ENCODE results near the gene FCER1G.

FCER1G gene

GRCh38 chr1:161192476-161193465, 22.3 kb upstream of the FCER1G start:
- peak; percentile 84 for DNase-seq (ENCODE audit: low read depth)
- TF ChIP-seq, protein P1, sequence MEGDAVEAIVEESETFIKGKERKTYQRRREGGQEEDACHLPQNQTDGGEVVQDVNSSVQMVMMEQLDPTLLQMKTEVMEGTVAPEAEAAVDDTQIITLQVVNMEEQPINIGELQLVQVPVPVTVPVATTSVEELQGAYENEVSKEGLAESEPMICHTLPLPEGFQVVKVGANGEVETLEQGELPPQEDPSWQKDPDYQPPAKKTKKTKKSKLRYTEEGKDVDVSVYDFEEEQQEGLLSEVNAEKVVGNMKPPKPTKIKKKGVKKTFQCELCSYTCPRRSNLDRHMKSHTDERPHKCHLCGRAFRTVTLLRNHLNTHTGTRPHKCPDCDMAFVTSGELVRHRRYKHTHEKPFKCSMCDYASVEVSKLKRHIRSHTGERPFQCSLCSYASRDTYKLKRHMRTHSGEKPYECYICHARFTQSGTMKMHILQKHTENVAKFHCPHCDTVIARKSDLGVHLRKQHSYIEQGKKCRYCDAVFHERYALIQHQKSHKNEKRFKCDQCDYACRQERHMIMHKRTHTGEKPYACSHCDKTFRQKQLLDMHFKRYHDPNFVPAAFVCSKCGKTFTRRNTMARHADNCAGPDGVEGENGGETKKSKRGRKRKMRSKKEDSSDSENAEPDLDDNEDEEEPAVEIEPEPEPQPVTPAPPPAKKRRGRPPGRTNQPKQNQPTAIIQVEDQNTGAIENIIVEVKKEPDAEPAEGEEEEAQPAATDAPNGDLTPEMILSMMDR (IDR thresholded peaks at IDR 0.05; ENCODE audit: low read length, missing control alignments) = peak; percentile 97
- H3K4me3 ChIP-seq (replicated peaks; ENCODE audit: low read depth, low read length) = no peak overlapping the region

- no peak for DNase-seq (ENCODE audit: low read depth)
- H3K4me3 ChIP-seq (replicated peaks; ENCODE audit: low read depth, low read length) = no peak overlapping the region
- TF ChIP-seq, protein P1 (IDR thresholded peaks at IDR 0.05; ENCODE audit: low read length, missing control alignments) = no peak
Measured at GRCh38 chr1:161193561-161194235, 21.4 kb upstream of the FCER1G start.

DNA sequence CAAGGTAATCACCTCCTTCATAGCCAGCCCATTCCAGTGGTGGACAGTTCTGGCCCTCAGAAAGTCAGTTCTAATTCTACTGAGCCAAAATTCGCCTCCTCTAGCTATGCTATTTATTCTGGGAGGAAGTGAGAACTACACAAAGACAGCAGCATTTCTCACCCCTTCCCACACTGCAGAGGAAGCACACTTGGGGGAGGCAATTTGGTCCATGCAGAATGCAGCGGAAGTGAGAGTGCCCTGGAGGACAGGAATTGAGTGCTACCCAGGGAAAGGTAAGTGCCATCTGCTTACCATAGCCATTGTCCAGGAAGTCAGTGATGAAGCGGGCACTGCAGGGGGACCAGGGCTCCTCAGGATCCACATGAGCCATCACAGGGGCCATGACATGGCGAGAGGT, 19.9 kb upstream of the FCER1G start:
- H3K4me3 ChIP-seq (replicated peaks; ENCODE audit: low read depth, low read length) = no peak overlapping the region
- no peak for DNase-seq (ENCODE audit: low read depth)
- TF ChIP-seq, protein P1 (IDR thresholded peaks at IDR 0.05; ENCODE audit: low read length, missing control alignments) = no peak

DNA sequence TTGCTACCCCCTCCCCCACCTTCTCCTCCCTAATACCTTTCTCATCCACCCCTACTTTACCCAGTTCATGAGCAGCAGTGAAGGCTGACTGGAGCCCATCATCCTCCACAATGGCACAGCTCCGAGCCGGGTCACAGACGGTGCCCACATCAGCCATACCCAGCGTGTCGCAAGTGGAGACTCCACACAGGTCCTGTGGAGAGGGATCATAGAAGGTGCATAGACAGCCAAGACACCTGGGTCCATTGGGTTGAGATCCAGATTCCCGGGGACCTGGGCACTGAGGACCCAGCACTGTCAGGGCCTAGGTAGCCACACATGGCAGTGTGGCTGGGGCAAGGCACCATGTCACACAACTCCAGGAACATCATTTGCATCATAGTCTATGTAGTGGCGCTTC, 19.0 kb upstream of the FCER1G start:
- H3K4me3 ChIP-seq (replicated peaks; ENCODE audit: low read depth, low read length) = peak overlapping the region; percentile 65
- TF ChIP-seq, protein P1 (IDR thresholded peaks at IDR 0.05; ENCODE audit: low read length, missing control alignments) = no peak
- no peak for DNase-seq (ENCODE audit: low read depth)

DNA sequence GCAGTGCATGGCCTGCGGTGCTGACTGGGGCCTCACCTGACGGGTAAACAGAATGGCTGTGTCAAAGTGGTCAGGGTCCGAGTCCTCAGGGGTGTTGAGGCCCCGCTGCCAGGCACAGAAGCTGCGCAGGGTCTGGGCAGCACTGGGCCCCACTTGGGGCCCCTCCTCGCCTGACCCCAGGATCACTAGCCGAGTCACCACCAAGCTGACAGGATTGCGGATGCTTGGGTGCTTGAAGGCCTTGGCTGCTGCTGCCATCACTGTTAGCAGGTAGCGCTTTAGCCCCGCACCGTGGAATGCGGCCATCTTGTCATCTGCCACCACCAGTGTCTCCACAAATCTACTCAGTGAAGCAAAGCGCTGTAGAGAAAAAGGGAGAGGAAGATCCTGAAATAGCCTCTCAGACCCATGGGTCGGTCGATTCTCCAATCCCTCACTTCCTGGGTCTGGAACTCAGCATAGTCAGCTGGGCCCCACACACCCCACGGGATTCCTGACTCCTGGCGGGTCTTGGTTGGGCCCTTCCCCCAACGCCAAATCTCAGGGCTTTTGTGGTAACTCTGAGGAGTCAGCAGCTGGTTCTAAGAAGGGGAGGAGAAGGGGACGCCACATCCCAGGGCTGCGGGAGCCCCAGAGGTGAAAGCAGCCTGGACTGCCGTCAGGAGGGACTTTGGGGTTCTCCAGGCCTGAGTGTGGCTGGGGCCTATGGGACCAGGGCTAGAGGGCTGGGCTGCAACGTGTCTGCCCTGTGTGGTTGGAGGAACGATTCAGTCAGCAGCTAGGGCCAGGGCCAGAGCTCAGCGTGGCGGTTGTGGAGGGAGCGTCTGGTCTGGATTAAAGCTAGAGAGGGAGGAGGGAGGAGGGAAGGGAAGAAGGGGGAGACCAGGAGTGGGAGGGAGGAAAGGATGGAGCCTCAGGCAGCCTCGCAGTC, 18.3 kb upstream of the FCER1G start:
- peak; percentile 83 for DNase-seq (ENCODE audit: low read depth)
- H3K4me3 ChIP-seq (replicated peaks; ENCODE audit: low read depth, low read length) = peak overlapping the region; percentile 65
- TF ChIP-seq, protein P1 (IDR thresholded peaks at IDR 0.05; ENCODE audit: low read length, missing control alignments) = no peak

GRCh38 chr1:161197560-161198193, 17.4 kb upstream of the FCER1G start:
- TF ChIP-seq, protein P1 (IDR thresholded peaks at IDR 0.05; ENCODE audit: low read length, missing control alignments) = no peak
- peak overlapping the region; percentile 65 for H3K4me3 ChIP-seq (replicated peaks; ENCODE audit: low read depth, low read length)
- no peak for DNase-seq (ENCODE audit: low read depth)

Data from fibroblast of pulmonary artery (primary cell).